ENCODE measurements around the gene TXNRD1.
"Not testable (repeated sequence)": the region's sequence is repeated elsewhere in the genome, so short reads cannot be mapped to it uniquely, and the experiment has no call there.

Gene TXNRD1

GRCh38 chr12:104331376-104331775, 115.8 kb downstream of the TXNRD1 start:
- no peak for DNase-seq

GRCh38 chr12:104332273-104332672, 116.7 kb downstream of the TXNRD1 start:
- not testable (repeated sequence) for DNase-seq

DNA sequence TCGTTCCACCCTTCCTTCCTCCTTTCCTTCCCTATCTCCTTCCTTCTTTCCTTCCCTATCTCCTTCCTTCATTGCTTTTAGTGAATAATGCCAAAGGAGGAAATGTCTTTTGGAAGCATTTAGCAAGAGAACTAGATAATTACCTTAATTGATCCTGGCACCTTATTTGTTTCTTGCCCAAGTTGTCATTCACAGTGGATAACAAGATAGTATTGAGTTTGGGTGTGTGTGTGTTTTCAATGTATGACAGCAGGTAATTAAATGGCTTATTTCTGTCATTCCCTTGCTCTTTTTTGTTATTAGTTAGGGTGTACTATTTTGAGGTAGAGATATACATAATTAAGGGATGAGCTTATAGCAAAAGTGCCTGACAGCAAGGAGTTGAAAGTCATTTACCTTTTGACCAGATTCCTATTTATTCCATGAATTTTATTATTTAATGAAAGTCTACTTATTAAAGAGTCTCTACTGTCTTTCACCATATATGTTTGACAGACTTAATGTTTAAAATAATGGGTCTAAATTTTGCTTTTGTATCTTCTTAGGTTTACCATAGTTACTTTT, 118.2 kb downstream of the TXNRD1 start:
- DNase-seq = no peak

DNA sequence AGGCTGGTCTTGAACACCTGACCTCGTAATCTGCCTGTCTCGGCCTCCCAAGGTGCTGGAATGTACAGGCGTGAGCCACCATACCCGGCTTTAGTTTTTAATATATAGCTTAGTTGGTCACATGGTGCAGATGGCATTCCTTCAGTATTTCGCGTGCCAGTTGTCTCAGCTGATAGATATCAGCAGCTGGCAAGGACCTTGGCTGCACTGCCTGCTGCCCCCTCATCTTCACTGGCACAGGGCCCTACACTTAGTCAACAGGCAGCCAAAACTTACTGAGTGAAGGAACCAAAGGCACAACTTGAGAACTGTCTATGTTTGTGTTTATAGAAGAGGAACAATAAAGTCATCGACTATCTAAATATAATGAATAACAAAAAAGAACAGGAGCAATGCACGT, 119.0 kb downstream of the TXNRD1 start:
- no peak for DNase-seq

- DNase-seq = no peak
Measured at GRCh38 chr12:104336115-104336514, 120.5 kb downstream of the TXNRD1 start.

DNA sequence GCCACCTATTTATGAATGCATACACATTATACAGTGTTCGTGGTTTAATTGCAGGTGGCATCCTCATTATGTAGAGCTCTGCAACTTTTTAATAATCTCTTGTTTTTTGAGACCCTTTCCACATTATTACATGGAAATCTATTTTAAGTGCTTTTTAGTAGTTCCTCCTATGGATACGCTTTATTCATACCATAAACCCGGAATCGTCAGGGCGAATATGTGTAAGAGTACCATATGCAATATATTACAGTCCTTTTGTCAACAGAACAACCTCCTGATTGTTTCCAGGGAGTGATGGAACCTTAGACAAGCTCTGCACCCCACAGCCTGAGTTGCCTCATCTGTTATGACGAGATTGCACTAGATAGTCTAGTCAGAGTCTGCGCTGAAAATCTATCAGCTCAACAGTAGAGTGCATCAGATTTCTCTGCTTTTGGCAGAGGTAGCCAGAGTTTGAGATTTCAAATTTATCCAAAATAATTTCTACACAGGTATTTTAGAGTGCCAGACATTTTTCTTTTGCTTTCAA, 121.5 kb downstream of the TXNRD1 start:
- DNase-seq = no peak

- DNase-seq = no peak
Measured at GRCh38 chr12:104339663-104340062, 124.1 kb downstream of the TXNRD1 start.

DNA sequence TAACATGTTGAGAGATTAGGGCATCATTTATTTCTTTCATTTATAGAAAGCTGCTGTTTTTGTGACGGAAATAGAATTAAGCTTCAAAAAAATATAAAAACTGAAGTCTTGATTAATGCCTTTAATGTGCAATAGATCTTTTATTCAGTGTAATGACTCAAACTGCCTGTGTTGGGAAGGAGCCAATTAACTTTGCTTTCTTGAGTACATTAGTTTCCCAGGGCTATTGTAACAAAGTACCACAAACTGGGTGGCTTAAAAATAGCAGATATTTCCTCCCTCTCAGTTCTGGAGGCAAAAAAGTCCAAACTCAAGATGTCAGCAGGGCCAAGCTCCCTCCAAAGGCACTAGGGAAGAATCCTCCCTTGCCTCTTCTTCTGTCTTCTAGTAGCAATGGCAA, 124.6 kb downstream of the TXNRD1 start:
- no peak for DNase-seq

GRCh38 chr12:104340925-104341611, 125.5 kb downstream of the TXNRD1 start:
- DNase-seq = no peak

- no peak for DNase-seq
Measured at GRCh38 chr12:104342147-104342546, 126.6 kb downstream of the TXNRD1 start.

DNA sequence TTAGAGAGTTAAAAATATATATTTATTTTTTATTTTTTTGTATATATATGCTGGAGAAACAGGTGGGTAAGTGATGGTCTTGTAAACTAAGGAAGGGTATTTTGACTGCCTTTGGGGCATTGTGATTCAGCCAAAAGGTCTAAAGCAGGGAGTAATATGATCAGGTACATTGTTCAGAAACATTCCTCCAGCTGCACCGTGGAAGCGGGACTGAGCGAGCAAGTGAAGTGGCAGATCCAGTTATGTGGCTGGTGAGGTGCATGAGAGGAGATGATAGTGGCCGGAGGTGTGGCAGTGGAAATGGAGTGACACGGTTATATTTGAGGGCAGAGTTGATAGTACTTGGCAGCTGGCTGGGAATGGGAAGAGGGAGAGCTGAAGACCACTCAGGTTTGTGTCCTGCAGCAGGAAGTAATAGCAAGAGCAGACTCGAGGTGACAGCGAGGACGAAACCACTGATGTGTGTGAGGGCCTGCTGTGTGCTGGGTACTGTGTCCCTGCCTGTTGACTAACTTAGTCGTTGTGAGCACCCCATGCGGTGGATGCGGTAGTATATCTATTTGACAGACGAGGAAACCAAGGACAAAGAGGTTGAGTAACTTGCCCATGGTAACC, 127.2 kb downstream of the TXNRD1 start:
- no peak for DNase-seq

DNA sequence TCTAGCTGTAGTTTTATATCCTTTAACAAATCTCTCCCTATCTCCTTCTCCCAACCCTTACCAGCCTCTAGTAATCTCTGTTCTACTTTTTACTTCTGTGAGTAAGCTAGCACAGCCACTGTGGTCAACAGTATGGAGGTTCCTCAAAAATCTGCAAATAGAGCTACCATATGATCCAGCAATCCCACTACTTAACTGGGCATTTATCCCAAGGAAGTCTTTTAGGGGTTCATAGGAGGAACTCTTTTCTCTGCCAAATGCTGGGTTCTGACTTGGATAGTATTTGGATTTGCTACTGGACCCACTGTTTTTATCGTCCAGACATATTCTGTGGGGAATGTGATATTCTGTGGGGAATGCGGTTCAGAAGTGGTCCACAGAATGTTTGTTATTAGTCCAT, 129.1 kb downstream of the TXNRD1 start:
- no peak for DNase-seq

GRCh38 chr12:104345234-104346066, 129.9 kb downstream of the TXNRD1 start:
- no peak for DNase-seq

DNA sequence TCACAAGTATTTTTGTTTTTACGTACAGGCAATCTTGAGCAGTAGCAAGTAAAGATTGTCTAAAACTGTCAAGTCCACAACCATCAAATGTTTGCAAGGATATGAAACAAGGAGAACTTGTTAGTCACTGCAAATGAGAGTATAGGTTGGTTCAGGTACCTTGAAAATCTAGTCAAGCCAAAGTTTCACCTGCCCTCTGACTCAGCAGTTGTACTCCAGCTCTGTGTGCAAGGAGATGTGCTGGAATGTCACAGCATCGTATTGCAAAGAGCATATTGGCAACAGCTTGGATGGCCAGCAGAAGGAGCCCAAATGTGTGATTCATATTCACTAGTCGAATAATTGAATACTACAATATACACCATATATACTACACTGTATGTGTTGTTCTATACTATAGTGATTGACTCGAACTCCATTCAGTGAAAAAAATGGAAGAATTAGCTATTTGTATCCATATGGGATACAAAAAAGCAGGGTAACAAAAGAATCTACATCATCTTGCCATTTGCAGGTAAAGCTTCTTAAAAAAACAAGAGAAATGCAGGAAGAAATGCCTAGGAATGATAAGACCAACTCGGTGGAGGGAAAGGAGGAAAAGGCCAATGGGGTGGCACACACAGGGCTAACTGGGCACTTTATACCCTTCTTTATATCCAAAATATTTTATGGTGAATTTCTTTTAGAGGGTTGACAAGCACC, 131.9 kb downstream of the TXNRD1 start:
- no peak for DNase-seq

DNA sequence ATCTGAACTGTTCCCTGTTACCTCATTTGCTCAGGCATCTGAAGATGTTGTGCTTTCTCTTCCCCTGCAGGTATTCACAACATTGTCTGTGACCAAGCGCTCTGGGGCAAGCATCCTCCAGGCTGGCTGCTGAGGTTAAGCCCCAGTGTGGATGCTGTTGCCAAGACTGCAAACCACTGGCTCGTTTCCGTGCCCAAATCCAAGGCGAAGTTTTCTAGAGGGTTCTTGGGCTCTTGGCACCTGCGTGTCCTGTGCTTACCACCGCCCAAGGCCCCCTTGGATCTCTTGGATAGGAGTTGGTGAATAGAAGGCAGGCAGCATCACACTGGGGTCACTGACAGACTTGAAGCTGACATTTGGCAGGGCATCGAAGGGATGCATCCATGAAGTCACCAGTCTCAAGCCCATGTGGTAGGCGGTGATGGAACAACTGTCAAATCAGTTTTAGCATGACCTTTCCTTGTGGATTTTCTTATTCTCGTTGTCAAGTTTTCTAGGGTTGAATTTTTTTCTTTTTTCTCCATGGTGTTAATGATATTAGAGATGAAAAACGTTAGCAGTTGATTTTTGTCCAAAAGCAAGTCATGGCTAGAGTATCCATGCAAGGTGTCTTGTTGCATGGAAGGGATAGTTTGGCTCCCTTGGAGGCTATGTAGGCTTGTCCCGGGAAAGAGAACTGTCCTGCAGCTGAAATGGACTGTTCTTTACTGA, 132.9 kb downstream of the TXNRD1 start:
- no peak for DNase-seq

GRCh38 chr12:104348994-104349494, 133.5 kb downstream of the TXNRD1 start:
- DNase-seq = no peak

DNA sequence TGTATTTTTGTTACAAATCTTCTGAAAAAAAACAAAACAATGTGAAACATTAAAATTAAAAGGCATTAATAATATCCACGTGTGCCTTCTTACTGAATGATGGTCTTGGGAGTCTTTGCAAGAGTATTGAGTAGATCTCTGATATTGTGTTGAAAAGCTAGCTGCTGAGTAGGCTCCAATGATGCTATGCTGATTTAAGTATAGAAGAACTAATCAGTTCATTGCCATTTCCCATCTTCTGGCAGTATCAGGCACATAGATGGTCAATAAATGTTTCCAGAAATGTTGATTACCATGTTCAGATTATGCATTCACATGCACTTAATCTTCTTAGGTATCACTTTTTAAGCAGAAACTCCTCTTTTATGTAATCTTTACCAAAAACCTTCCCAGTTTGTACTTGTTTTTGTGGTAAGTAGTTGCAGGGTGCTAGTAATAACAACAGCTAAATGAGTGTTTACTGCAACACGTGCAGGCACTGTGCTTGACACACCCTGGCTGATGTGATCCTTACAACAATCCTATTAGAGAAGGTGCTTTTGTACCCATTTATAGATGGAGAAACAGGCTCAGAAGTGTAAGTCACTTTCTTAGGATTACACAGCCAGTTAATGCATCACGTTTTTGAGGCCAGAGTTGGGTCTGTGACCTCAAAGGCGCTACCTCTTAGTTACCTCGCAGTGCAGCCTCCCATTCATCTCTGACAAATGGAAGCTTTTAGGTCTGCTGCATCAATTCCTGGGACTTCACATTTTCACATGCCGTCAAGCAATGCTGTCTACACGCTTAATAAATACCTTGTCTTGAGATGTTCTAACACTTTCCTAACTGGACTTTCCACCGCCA, 134.9 kb downstream of the TXNRD1 start:
- no peak for DNase-seq

- DNase-seq = no peak
Measured at GRCh38 chr12:104351057-104351983, 135.7 kb downstream of the TXNRD1 start.

- no peak for DNase-seq
Measured at GRCh38 chr12:104352106-104352713, 136.6 kb downstream of the TXNRD1 start.
